Cardiac muscle cell (in vitro differentiated cells and primary cell): ENCODE results near the gene APOB. TPM values are rescaled to one million over a fixed set of nuclear protein-coding genes. Genes with fewer than 3 reads are reported as not detected.

Experiments used
- DNase-seq, 2 donors: peaks; one replicate each; pipeline versions ENCODE4 v3.0.0 to v3.0.0-alpha.2; 2010 to 2017; ENCODE audit warnings: low read depth in 1 of 2, low spot score in 1 of 2
- H3K27ac ChIP-seq: fragments of 200-600 bp; sonication (generic); 2 replicates; pipeline ENCODE4 v1.5.1; 2016
- H3K27me3 ChIP-seq: fragments of 200-600 bp; sonication (generic); 2 replicates; pipeline ENCODE4 v1.6.0; 2016; ENCODE audit warnings: control low read depth
- H3K36me3 ChIP-seq: fragments of 200-600 bp; sonication (generic); 2 replicates; pipeline ENCODE4 v1.5.1; 2016; ENCODE audit warnings: control low read depth
- H3K4me1 ChIP-seq: fragments of 200-600 bp; sonication (generic); 2 replicates; pipeline ENCODE4 v1.8.1; 2017; ENCODE audit warnings: low read depth, mild to moderate bottlenecking, mixed run types
- H3K4me3 ChIP-seq: fragments of 200-600 bp; sonication (generic); 2 replicates; pipeline ENCODE4 v1.5.1; 2016; ENCODE audit warnings: mild to moderate bottlenecking
- H3K9me3 ChIP-seq: fragments of 200-600 bp; sonication (generic); 2 replicates; pipeline ENCODE4 v1.5.1; 2017; ENCODE audit warnings: low read depth, mild to moderate bottlenecking, control low read depth
- CTCF ChIP-seq: IDR thresholded peaks from 2 replicates; pipeline ENCODE4 v1.5.1; 2012; ENCODE audit warnings: low read depth, mild to moderate bottlenecking, low read length
- polyA plus RNA-seq: library from polyadenylated mRNA; unstranded; fragments of >200 nt; fragmentation: Nextera tagmentation; extraction: Ambion mirVana; gene quantifications from 2 replicates; pipeline ENCODE4 v1.2.1, GENCODE V29; 2016
- total RNA-seq: library from RNA; depleted of rRNA; stranded (reverse); fragments of >200 nt; gene quantifications from 2 replicates; pipeline ENCODE4 v1.2.3, GENCODE V29; 2016

APOB gene
- total and polyA plus RNA-seq, 2 experiments from 2014 or later: 0.15 to 0.26 TPM

GRCh38 chr2:21019000-21019677, 24.7 kb downstream of the APOB start:
- Histone ChIP-seq H3K4me1 (no peaks in the 10 kb centered on the region), H3K36me3 (no peaks in the 10 kb centered on the region), H3K27ac (no peak overlapping the region), H3K9me3 (no peaks in the 10 kb centered on the region), H3K27me3 (peaks cover 3% of the 10 kb centered on the region), H3K4me3 (no peak overlapping the region)
- no peak for DNase-seq
- no peak for TF ChIP-seq CTCF

- H3K36me3 ChIP-seq: no peaks in the 10 kb centered on the region
- H3K27me3 ChIP-seq: peaks cover 3% of the 10 kb centered on the region
- no peaks in the 10 kb centered on the region for H3K4me1 ChIP-seq
- H3K9me3 ChIP-seq: no peaks in the 10 kb centered on the region
- no peak for TF ChIP-seq CTCF
- DNase-seq: no peak
- no peak overlapping the region for H3K27ac ChIP-seq
- no peak overlapping the region for H3K4me3 ChIP-seq
Observed at GRCh38 chr2:21018290-21018689, 25.6 kb downstream of the APOB start.

- TF ChIP-seq CTCF: no peak
- H3K4me1 ChIP-seq: no peaks in the 10 kb centered on the region
- DNase-seq: no peak
- no peaks in the 10 kb centered on the region for H3K9me3 ChIP-seq
- H3K27me3 ChIP-seq: peaks cover 3% of the 10 kb centered on the region
- H3K36me3 ChIP-seq: no peaks in the 10 kb centered on the region
- no peak overlapping the region for H3K27ac ChIP-seq
- H3K4me3 ChIP-seq: no peak overlapping the region
Observed at GRCh38 chr2:21017748-21018276, 26.1 kb downstream of the APOB start.

- Histone ChIP-seq H3K9me3 (no peaks in the 10 kb centered on the region), H3K4me3 (no peak overlapping the region), H3K27me3 (no peaks in the 10 kb centered on the region), H3K36me3 (no peaks in the 10 kb centered on the region), H3K27ac (no peak overlapping the region), H3K4me1 (peaks cover 9% of the 10 kb centered on the region)
- no peak for TF ChIP-seq CTCF
- DNase-seq: no peak
Observed at GRCh38 chr2:21015281-21015645, 28.6 kb downstream of the APOB start.

GRCh38 chr2:21014364-21015280, 29.3 kb downstream of the APOB start:
- no peak for TF ChIP-seq CTCF
- no peak overlapping the region for H3K27ac ChIP-seq
- DNase-seq: no peak
- no peaks in the 10 kb centered on the region for H3K9me3 ChIP-seq
- H3K4me3 ChIP-seq: no peak overlapping the region
- H3K4me1 ChIP-seq: peaks cover 9% of the 10 kb centered on the region
- H3K36me3 ChIP-seq: no peaks in the 10 kb centered on the region
- H3K27me3 ChIP-seq: no peaks in the 10 kb centered on the region
